A172 (cell line): Measurements from ENCODE around the gene SPPL3. TPM values are rescaled to one million over a fixed set of nuclear protein-coding genes. Genes with fewer than 3 reads are reported as not detected.
"Not testable (repeated sequence)": the region's sequence is repeated elsewhere in the genome, so short reads cannot be mapped to it uniquely, and the experiment has no call there.

Experiments used
- DNase-seq: peaks from one replicate; pipeline ENCODE4 v3.0.0-alpha.2; 2015; ENCODE audit warnings: low spot score
- total RNA-seq: library from RNA; depleted of rRNA; stranded (reverse); fragments of >200 nt; shearing (Covaris generic); gene quantifications from 2 replicates; pipeline ENCODE4 v1.2.3, GENCODE V29; 2014

SPPL3 gene
- total RNA-seq, 1 experiment from 2014 or later = 4.3 TPM

DNA sequence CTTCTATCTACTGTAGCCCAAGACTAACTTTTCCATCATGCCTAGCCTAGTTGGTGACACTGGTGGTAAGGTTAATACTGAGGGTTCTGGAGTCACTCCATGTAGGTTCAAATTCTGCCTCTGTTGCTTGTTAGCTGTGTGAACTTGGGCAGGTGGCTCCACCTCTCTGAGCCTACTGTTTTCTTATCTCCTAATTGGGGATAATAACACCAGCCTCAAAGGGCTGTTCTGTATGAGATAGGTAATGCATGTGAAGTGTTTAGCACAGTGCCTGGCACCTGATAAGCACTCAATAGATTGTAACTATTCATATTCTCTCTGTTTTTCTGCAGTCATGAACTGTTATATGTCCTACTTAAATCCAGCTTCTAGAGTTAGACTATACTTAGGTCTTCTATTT is 17.5 kb upstream of the SPPL3 start:
- no peak for DNase-seq

DNA sequence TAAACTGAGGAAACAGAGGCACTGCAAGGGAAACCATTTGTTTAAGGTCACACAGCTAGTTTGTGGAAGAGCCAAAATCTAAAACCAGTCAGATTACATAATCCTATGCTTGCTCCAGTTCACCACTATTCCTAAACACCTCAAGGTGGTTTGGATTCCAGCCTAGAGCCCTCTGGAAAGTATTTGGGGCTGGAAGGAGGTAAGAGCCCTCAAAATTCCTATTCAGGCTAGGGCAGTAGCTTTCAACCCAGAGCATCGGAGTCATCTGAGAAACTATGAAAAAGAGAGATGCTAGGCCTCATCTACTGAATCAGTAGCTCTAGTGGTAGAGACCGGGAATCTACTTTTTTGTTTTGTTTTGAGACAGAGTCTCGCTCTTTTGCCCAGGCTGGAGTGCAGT is 16.0 kb upstream of the SPPL3 start:
- no peak for DNase-seq

GRCh38 chr12:120917748-120918147 is 13.6 kb upstream of the SPPL3 start:
- no peak for DNase-seq

DNA sequence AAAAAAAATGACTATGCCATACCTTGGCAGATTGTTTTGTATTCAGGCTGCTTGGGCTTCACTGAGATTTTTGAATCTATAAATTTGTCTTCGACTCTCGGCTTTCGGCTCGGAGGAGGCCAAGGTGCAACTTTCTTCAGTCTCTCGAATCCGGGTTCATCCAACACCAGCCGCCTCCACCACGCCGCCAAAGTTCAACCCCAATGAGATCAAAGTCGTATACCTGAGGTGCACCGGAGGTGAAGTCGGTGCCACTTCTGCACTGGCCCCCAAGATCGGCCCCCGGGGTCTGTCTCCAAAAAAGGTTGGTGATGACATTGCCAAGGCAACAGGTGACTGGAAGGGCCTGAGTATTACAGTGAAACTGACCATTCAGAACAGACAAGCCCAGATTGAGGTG is 12.4 kb upstream of the SPPL3 start:
- no peak for DNase-seq

- no peak for DNase-seq
Measured at GRCh38 chr12:120914794-120915193, 10.6 kb upstream of the SPPL3 start.

GRCh38 chr12:120909633-120910298 is 5.6 kb upstream of the SPPL3 start:
- no peak for DNase-seq

DNA sequence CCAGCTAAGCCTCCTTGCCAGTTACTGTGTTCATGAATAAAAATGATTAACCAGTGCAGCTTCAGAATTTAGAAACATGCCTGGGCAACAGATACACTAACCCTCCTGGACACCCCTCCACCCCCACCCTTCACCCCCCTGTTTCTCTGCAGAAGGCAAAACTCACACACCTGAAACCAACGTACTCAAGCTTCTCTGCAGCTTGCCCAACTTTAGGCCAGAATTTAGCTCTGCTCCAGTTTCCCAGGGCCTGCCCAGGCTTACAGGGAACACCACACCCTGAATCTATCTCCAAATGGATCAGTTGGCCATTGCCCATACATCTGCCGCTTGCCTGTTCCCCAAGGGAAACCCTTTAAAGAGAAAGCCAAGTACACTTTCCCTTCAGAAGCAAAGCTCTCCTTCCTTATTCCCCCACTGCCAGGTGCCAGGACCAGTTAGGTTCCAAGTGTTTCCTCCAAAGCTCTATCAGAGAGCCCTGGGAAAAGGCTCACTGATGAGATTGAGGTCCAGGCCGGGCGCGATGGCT is 1.8 kb upstream of the SPPL3 start:
- no peak for DNase-seq

GRCh38 chr12:120903412-120904196 is 554 bp downstream of the SPPL3 start:
- DNase-seq = peak; percentile 52

- DNase-seq = no peak
Measured at GRCh38 chr12:120902846-120903411, 1.2 kb downstream of the SPPL3 start.

DNA sequence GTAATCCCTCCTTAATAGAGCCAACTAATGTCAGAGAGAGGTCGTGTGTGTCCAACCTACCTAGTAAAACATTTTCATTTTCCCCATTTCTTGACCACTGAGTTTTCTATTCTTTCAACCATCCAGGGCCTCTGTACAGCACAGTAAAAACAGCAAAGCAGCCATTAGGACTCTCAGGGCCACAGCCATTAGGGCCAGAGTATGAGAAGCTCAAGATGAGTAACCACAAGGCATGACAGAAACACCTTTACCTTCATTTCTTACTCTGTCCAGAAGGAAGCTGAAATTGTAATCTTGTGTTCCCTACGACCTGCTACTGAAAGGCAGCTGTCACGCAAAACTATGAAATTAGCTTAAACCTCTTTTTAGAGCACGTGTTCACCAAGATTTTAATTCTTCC is 2.3 kb downstream of the SPPL3 start:
- no peak for DNase-seq

GRCh38 chr12:120901101-120901500 is 3.1 kb downstream of the SPPL3 start:
- not testable (repeated sequence) for DNase-seq

DNA sequence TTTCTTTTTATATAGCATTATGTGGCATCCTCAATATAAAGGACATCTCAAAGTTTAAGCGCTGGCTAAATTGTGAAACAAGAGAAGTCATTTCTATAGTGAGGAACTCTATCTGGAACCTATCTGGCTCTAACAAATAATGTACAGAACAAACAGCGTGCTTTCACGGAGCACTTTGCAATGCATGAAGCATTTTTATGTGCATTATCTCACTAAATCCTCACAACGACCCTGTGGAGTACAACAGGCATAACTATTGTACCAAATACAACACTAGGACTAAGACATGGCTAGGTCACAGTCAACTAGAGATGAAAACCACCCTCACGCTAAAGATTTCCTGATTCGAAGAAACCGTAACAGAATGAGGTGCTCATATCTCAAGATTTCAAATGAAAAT is 8.6 kb downstream of the SPPL3 start:
- DNase-seq = no peak

GRCh38 chr12:120892265-120892664 is 11.9 kb downstream of the SPPL3 start:
- no peak for DNase-seq

DNA sequence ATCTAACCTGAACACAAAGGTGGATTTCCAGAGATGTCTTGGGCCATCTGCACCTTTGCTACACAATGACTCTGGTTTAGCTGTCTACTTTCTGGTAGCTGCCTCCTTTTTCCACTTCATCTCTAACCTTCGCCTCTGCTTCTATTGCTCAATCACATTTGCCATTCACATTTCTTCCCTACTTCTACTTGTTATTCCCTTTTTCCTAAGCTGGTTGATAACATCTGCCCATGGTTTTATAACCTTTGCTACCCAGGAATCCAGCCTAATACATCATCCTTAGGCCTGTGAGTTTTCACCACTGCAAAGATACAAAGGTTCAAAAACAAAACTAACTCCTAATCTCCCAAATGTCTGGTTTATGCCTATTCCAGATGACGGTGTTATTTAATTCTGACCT is 13.2 kb downstream of the SPPL3 start:
- DNase-seq = no peak

GRCh38 chr12:120887253-120888043 is 16.7 kb downstream of the SPPL3 start:
- DNase-seq = no peak

DNA sequence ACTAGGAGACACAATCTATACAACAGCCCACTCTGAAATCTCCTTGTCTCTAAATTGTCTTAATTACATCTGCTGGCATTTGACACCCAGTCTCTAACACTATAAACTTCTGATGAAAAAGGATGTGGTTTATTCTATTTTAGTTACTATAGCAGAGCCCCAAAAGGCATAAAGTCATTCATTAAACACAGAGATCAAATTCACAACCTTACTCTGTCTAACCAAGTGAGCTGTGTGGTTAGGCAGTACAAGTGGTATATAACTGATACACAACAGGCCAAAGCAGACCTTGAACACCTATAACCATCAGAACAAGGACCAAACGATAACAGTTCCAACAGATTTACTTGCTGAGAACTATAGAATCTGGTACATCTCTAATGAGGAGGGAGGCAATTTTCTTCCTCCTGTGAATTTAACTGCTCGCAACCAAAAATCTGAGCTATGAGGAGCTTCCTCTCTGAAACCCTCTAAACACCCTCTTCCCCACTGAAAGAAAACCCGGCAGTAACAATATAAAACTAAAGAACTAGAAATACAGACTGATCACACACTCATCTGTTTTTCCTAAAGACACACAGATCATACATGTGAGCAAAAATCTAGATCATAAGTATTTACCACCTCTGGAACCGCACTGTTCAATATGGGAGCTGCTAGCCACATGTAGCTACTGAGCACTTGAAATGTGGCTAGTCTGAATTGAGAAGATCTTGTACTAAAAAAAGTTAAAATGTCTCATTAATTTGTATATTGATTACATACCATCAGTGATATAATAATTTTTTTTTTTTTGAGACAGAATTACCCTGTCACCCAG is 17.7 kb downstream of the SPPL3 start:
- no peak for DNase-seq

DNA sequence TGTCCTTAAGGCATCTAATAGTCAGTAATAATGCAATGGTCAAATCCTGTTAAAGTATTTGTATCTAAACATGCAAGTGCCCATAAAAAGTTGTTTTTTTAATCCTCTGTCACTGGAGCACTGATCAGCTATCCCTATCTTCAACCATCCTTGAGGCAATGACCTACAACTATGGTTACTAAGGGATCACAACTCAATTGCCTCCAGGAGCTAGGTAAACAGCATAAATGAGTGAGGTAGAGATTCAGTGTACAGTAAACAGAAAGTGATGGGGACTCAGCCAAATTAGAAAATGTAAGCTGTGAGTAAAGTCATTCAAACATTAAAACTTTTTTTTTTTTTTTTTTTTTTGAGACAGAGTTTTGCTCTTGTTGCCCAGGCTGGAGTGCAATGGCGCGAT is 18.6 kb downstream of the SPPL3 start:
- no peak for DNase-seq

DNA sequence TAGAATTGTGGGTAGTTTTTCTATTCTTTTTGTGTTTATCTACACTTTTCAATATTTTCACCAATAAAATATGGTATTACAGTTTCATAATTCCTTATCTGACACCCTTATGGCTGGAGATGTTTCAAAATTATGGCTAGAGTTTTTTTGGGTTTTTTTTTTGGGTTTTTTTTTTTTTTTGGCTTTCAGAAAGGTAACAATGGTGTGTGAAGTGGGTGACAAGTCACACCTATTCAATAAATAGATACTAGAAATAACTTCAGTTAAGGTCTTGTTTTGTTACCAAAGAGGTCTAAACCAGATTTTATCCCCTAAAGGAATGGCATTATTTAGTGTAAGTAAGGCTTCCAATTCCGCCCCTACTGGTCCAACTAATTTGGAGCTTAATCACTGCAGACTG is 19.5 kb downstream of the SPPL3 start:
- no peak for DNase-seq

DNA sequence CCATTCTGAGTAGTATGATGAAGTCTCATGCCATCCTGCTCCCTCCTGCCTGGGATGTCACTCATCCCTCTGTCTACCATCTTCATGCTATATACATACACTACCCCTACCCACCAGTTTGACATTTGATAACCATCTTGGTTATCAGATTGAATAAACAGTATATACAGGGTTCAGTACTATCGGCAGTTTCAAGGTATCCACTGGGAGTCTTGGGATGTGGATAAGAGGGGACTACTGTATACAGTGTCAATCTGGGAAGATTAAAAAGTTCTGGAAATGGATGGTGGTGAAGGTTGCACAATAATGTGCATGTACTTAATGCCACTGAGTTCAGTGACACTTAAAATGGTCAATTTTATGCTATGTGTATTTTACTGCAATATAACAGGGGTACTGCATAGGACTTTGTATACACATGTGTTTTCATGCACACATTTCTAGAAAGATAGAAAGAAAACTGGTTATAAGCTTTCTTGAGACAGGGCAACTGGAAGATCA is 22.1 kb downstream of the SPPL3 start:
- DNase-seq = no peak

DNA sequence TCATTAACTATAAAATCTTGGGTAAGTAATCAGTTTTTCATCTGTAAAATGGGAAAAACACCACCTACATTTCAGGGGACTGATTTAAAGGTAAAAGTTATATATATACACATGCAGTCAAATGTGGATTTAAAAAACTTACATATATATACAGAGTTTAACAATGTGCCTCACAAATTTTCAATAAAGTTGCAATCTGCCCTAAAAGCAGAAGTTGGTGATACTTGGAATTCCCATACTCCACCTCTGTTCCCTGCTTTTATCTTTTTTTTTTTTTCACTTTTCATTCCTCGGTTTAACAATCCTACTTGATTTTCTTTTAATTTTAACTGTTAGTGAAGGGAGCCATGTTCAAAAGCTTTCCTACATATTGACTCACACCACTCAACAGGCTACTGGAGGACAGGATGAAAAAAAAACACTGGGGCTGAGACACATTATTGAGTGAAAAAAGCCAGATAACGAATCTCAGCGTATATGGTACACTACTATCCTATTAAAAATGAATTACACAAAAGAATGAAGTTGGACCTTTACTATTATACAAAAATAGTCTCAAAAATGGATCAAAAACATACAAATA is 24.3 kb downstream of the SPPL3 start:
- no peak for DNase-seq

- DNase-seq = no peak
Measured at GRCh38 chr12:120879102-120879501, 25.1 kb downstream of the SPPL3 start.
